ENCODE data around the gene PJVK.
"Not testable (repeated sequence)": the region's sequence is repeated elsewhere in the genome, so short reads cannot be mapped to it uniquely, and the experiment has no call there.

The PJVK gene

GRCh38 chr2:178420463-178420999 lies 30.6 kb upstream of the PJVK start:
- no peak overlapping the region for H3K4me3 ChIP-seq (ENCODE audit: low read depth, low read length)
- no peak for TF ChIP-seq CTCF (IDR thresholded peaks at IDR 0.05; ENCODE audit: borderline replicate concordance, insufficient read depth, low read depth, low read length)

- TF ChIP-seq CTCF (IDR thresholded peaks at IDR 0.05; ENCODE audit: borderline replicate concordance, insufficient read depth, low read depth, low read length), result no peak
- no peak overlapping the region for H3K4me3 ChIP-seq (ENCODE audit: low read depth, low read length)
These were observed 29.1 kb upstream of the PJVK start for GRCh38 chr2:178422097-178422496.

- H3K4me3 ChIP-seq (ENCODE audit: low read depth, low read length), result not testable (repeated sequence)
These were observed 27.4 kb upstream of the PJVK start for GRCh38 chr2:178423746-178424145.

- no peak overlapping the region for H3K4me3 ChIP-seq (ENCODE audit: low read depth, low read length)
- TF ChIP-seq CTCF (IDR thresholded peaks at IDR 0.05; ENCODE audit: borderline replicate concordance, insufficient read depth, low read depth, low read length), result no peak
These were observed 25.8 kb upstream of the PJVK start for GRCh38 chr2:178425255-178425827.

- no peak for TF ChIP-seq CTCF (IDR thresholded peaks at IDR 0.05; ENCODE audit: borderline replicate concordance, insufficient read depth, low read depth, low read length)
These were observed 24.8 kb upstream of the PJVK start for GRCh38 chr2:178426388-178426787.

GRCh38 chr2:178427458-178427857 lies 23.7 kb upstream of the PJVK start:
- H3K4me3 ChIP-seq (ENCODE audit: low read depth, low read length), result no peak overlapping the region
- TF ChIP-seq CTCF (IDR thresholded peaks at IDR 0.05; ENCODE audit: borderline replicate concordance, insufficient read depth, low read depth, low read length), result no peak

More at GRCh38 chr2:178426388-178426787, 24.8 kb upstream of the PJVK start:
- H3K4me3 ChIP-seq (ENCODE audit: low read depth, low read length), result no peak overlapping the region

- TF ChIP-seq CTCF (IDR thresholded peaks at IDR 0.05; ENCODE audit: borderline replicate concordance, insufficient read depth, low read depth, low read length), result no peak
- H3K4me3 ChIP-seq (ENCODE audit: low read depth, low read length), result no peak overlapping the region
These were observed 22.8 kb upstream of the PJVK start for GRCh38 chr2:178428396-178428806.

Measured in GM12875 (cell line).